ENCODE data around the gene BRD9.
"Not testable (repeated sequence)": the region's sequence is repeated elsewhere in the genome, so short reads cannot be mapped to it uniquely, and the experiment has no call there.

BRD9 gene

GRCh38 chr5:921456-922435 lies 29.1 kb upstream of the BRD9 start:
- TF ChIP-seq CTCF (IDR thresholded peaks at IDR 0.05; ENCODE audit: low read length, missing control alignments) = no peak
- H3K4me3 ChIP-seq (replicated peaks; ENCODE audit: low read depth, low read length) = no peak overlapping the region
- DNase-seq (ENCODE audit: low read depth) = no peak

GRCh38 chr5:920321-920720 lies 27.7 kb upstream of the BRD9 start:
- no peak for DNase-seq (ENCODE audit: low read depth)
- H3K4me3 ChIP-seq (replicated peaks; ENCODE audit: low read depth, low read length) = no peak overlapping the region
- no peak for TF ChIP-seq CTCF (IDR thresholded peaks at IDR 0.05; ENCODE audit: low read length, missing control alignments)

DNA sequence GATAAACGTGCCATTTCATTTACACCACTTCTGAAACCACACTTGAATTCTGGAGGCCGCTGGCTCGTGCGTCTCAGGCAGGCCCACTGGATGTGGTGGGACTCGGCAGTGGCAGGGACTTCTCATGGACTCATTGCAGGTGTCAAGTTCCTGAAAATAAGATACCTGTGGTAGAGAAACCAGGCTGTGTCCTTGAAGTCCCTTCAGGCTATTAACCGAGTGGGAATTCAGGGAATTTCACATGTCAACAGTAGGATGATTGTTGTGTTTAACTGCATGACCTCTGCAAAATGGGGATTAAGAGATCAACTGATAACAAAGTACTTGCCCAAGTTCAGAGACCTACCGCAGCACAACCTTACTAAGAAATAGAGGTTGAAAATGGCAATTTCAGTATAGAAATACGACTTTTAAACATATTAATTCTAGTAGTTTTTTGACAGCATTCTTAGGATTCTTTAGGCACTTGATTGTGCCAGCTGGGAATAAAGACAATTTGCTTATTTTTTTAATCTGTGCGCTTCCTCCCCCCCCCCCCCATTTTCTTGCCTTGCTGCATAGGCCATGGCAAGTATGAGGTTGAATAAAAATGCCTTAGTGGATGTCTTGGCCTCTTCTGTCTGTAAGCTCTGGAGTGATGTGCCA lies 26.9 kb upstream of the BRD9 start:
- no peak for DNase-seq (ENCODE audit: low read depth)
- TF ChIP-seq CTCF (IDR thresholded peaks at IDR 0.05; ENCODE audit: low read length, missing control alignments) = no peak
- no peak overlapping the region for H3K4me3 ChIP-seq (replicated peaks; ENCODE audit: low read depth, low read length)

DNA sequence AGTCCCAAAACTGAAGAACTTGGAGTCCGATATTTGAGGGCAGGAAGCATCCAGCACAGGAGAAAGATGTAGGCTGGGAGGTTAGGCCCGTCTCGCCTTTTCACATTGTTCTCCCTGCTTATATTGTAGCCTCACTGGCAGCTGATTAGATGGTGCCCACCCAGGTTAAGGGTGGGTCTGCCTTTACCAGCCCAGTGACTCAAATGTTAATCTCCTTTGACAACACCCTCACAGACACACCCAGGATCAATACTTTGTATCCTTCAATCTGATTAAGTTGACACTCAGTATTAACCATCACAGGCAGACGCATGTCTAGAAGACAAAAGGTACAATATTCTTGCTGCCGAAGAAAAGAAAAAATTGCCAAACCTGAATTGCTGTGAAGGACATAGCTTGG lies 26.1 kb upstream of the BRD9 start:
- not testable (repeated sequence) for DNase-seq (ENCODE audit: low read depth); H3K4me3 ChIP-seq (replicated peaks; ENCODE audit: low read depth, low read length)

DNA sequence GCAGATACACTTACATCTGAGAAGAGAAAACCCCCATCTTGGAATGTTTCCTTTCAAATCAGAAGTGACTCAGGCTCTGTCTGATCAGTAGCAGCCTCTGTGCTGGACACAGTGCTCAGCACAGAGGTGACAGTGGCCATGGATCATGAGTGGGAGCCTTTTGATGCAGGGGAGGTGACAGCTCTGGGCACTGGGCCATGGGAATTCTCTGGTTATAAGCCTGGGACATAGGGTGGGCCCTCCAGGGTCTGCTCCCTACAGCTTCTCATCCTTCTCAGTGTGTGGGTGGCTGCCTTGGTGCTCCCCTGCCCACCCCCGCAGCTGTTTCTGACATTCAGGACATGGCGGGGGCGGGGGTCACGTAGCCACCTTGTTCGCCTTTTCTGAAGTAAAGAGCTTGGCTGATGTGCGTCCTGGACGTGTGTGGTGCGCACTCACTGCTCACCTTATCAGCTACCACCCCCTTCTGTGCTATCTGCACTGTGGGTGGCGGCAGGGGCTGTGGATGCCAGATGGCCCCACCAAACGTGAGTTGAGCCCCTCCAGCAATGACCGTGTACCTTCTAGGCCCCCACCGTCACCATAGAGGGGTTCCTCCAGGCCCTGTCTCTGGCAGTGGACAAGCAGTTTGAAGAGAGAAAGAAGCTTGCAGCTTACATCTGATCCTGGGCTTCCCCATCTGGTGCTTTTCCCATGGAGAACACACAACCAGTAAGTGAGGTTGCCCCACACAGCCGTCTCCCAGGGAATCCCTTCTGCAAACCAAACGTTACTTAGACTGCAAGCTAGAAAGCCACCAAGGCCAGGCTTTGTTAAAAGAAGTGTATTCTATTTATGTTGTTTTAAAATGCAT lies 24.1 kb upstream of the BRD9 start:
- no peak for DNase-seq (ENCODE audit: low read depth)
- TF ChIP-seq CTCF (IDR thresholded peaks at IDR 0.05; ENCODE audit: low read length, missing control alignments) = no peak
- no peak overlapping the region for H3K4me3 ChIP-seq (replicated peaks; ENCODE audit: low read depth, low read length)

GRCh38 chr5:915946-916345 lies 23.3 kb upstream of the BRD9 start:
- DNase-seq (ENCODE audit: low read depth) = no peak
- no peak for TF ChIP-seq CTCF (IDR thresholded peaks at IDR 0.05; ENCODE audit: low read length, missing control alignments)
- H3K4me3 ChIP-seq (replicated peaks; ENCODE audit: low read depth, low read length) = no peak overlapping the region

- not testable (repeated sequence) for DNase-seq (ENCODE audit: low read depth); H3K4me3 ChIP-seq (replicated peaks; ENCODE audit: low read depth, low read length)
These were observed 22.7 kb upstream of the BRD9 start for GRCh38 chr5:915346-915745.

Measured in fibroblast of pulmonary artery (primary cell).